Duodenal mucosa (tissue), 2 donors: ENCODE data around the gene ELP4.

Source experiments
- H3K27ac ChIP-seq: one replicate; pipeline ENCODE4 v1.7.0; 2013; ENCODE audit warnings: low read depth, low read length
- H3K27me3 ChIP-seq, 2 donors: one replicate each; pipeline ENCODE4 v1.7.0; 2013; ENCODE audit warnings: low read length in 2 of 2, control low read depth in 1 of 2; ENCODE audit not compliant: insufficient read depth in 2 of 2, control insufficient read depth in 1 of 2
- H3K36me3 ChIP-seq, 2 donors: one replicate each; pipeline ENCODE4 v1.7.0; 2013; ENCODE audit warnings: low read length in 2 of 2, control low read depth in 1 of 2; ENCODE audit not compliant: insufficient read depth in 2 of 2, control insufficient read depth in 1 of 2
- H3K4me1 ChIP-seq, 2 donors: one replicate each; pipeline ENCODE4 v1.7.0; 2013; ENCODE audit warnings: low read length in 2 of 2, control low read depth in 1 of 2; ENCODE audit not compliant: insufficient read depth in 2 of 2, control insufficient read depth in 1 of 2
- H3K4me3 ChIP-seq, 2 donors: one replicate each; pipeline ENCODE4 v1.7.0; 2013; ENCODE audit warnings: low read length in 2 of 2, low read depth in 1 of 2
- H3K9ac ChIP-seq, 2 donors: one replicate each; pipeline ENCODE4 v1.7.0; 2013; ENCODE audit warnings: low read length in 2 of 2, low read depth in 1 of 2
- H3K9me3 ChIP-seq, 2 donors: one replicate each; pipeline ENCODE4 v1.7.0; 2013; ENCODE audit warnings: low read length in 2 of 2, control low read depth in 1 of 2; ENCODE audit not compliant: control insufficient read depth in 1 of 2

ELP4 gene

DNA sequence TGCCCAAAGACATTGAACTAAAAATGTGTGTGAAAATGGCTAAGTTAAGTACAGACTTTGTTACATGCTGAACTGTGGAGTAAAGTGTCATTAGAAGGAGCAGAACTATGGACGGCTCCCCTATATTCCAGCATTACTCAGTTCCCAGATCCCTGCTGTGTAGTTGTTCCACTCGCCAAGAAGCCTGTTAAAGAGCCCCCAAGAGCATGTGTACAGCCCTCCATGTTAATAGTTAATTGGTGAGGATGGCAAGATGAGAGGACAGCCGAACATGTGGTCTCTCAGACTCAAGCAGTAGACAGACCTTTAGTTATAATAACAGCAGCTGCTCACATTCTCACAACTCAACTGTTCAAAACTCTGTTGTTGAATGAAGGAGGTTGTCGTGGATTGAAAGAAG, 127.4 kb downstream of the ELP4 start:
- Histone ChIP-seq H3K4me3 (no peak overlapping the region), H3K36me3 (no peaks in the 10 kb centered on the region), H3K4me1 (no peaks in the 10 kb centered on the region), H3K9ac (no peak overlapping the region), H3K27me3 (no peaks in the 10 kb centered on the region), H3K9me3 (no peaks in the 10 kb centered on the region), H3K27ac (no peak overlapping the region)

DNA sequence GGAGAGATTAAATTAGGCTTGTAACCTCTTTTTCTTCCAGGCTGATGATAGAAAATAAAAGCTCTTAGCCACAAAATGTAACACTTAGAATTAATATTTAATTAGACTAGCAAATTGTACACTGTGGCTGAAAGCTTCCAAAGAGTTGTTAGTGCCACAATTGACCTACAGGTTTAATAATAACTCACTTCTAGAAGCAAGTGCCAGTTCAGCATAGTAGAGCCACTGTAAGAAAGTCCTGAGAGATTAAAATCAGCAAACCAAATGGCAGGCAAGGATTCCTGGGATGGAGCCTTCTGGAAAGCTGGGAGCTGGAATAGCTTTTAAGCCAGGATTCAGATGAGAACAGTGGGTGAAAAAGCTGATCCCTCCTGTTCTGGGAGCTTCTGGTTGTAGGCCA, 131.0 kb downstream of the ELP4 start:
- Histone ChIP-seq H3K9ac (no peak overlapping the region), H3K27me3 (no peaks in the 10 kb centered on the region), H3K36me3 (no peaks in the 10 kb centered on the region), H3K9me3 (no peaks in the 10 kb centered on the region), H3K27ac (no peak overlapping the region), H3K4me3 (no peak overlapping the region), H3K4me1 (no peaks in the 10 kb centered on the region)

DNA sequence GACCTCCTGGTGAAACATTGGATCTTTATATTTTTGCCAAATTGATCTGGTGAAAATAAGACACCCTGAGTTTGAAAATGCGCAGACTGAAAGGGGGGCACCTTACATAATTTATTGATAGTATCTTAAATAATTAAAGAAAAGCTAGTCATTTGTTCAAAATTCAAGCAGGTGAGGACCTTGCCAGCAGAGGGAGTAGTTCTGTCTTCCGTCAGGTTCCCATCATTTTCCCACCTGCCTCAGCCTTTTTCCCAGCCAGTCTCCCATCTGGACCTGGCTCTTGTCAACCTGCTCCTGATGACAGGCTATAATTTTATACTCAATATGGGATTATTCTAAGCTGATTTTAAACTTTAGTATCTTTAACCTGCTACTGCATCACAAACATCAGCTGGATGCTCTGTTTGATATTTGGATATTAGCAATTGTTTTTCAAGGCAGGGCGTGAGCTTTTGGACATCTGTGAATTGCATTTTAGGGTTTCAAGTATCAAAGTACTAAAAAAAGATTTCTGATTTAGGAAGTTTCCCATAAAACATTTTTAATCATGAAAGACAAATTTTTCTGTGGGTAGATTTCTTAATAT, 132.0 kb downstream of the ELP4 start:
- H3K9ac ChIP-seq: no peak overlapping the region
- H3K9me3 ChIP-seq: no peaks in the 10 kb centered on the region
- H3K27me3 ChIP-seq: no peaks in the 10 kb centered on the region
- no peak overlapping the region for H3K4me3 ChIP-seq
- no peaks in the 10 kb centered on the region for H3K36me3 ChIP-seq
- H3K4me1 ChIP-seq: no peaks in the 10 kb centered on the region
- H3K27ac ChIP-seq: no peak overlapping the region

DNA sequence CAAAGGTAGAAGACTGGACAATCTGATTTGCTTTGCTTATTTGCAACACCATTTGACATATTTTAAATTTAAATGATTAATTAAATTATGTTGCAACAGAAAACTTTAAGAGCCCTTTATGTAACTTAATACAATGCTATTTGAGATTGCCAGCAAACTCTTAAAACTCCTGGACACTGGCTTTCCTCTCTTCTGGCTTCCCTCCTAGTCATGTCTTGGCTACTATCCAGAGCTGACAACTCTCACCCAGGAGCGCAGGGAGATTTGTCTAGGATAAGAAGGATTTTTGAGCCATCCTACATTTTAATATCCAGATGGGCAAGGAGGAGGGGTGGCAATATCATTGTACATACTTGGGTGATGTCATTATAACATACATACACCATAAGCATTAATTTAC, 134.3 kb downstream of the ELP4 start:
- H3K27me3 ChIP-seq: no peaks in the 10 kb centered on the region
- H3K9ac ChIP-seq: no peak overlapping the region
- H3K4me1 ChIP-seq: no peaks in the 10 kb centered on the region
- no peaks in the 10 kb centered on the region for H3K9me3 ChIP-seq
- no peak overlapping the region for H3K27ac ChIP-seq
- no peak overlapping the region for H3K4me3 ChIP-seq
- peaks cover 0 to 3% of the 10 kb centered on the region in 2 donors for H3K36me3 ChIP-seq

DNA sequence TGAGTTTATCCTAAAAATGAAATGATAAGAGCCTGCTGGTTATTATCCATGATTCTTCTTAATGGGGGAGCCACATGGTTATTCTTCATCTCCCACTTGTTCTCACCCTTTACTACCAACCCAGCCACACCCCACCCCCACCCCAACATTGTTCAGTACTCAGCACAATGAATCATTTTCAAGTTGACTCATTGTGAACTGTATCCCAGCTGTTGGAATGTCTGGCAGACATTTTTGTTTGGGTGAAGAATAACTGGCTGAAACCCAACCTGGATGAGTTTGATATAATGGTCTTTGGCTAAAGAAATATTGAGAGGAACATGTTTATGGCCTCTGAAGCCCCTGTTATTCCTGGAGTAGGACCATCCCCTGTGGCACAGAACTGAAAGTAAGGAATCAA, 136.2 kb downstream of the ELP4 start:
- H3K36me3 ChIP-seq: peaks cover 0 to 3% of the 10 kb centered on the region in 2 donors
- H3K27me3 ChIP-seq: no peaks in the 10 kb centered on the region
- H3K4me3 ChIP-seq: no peak overlapping the region
- H3K9ac ChIP-seq: no peak overlapping the region
- no peaks in the 10 kb centered on the region for H3K9me3 ChIP-seq
- H3K27ac ChIP-seq: no peak overlapping the region
- H3K4me1 ChIP-seq: no peaks in the 10 kb centered on the region

DNA sequence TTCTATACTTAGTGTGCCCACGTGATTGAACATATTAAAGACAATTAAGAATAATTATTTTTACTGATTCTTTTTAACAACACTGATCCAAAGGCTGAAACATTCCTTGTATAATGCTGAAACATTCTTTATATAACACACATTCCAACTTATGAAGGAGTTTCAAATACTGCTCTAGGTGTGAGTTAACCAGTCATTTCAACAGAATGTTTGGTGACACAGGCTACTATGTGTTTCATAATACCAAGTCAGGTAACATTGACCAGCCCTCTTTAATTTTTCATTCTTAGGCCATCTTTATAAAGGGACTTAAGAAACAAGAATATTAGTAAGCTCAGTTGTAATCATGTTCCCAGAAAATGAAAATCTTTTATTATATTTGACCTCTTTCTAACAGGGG, 136.6 kb downstream of the ELP4 start:
- H3K9me3 ChIP-seq: no peaks in the 10 kb centered on the region
- no peak overlapping the region for H3K27ac ChIP-seq
- no peaks in the 10 kb centered on the region for H3K27me3 ChIP-seq
- no peak overlapping the region for H3K4me3 ChIP-seq
- peaks cover 0 to 3% of the 10 kb centered on the region in 2 donors for H3K36me3 ChIP-seq
- no peak overlapping the region for H3K9ac ChIP-seq
- H3K4me1 ChIP-seq: no peaks in the 10 kb centered on the region

GRCh38 chr11:31649129-31649966, 139.8 kb downstream of the ELP4 start:
- Histone ChIP-seq H3K36me3 (peaks cover 0 to 3% of the 10 kb centered on the region in 2 donors), H3K9ac (no peak overlapping the region), H3K4me1 (no peaks in the 10 kb centered on the region), H3K4me3 (no peak overlapping the region), H3K27ac (no peak overlapping the region), H3K9me3 (no peaks in the 10 kb centered on the region), H3K27me3 (no peaks in the 10 kb centered on the region)

- Histone ChIP-seq H3K27ac (no peak overlapping the region), H3K9ac (no peak overlapping the region), H3K27me3 (no peaks in the 10 kb centered on the region), H3K36me3 (peaks cover 0 to 3% of the 10 kb centered on the region in 2 donors), H3K4me1 (no peaks in the 10 kb centered on the region), H3K9me3 (no peaks in the 10 kb centered on the region), H3K4me3 (no peak overlapping the region)
Measured at GRCh38 chr11:31651208-31651607, 141.6 kb downstream of the ELP4 start.

DNA sequence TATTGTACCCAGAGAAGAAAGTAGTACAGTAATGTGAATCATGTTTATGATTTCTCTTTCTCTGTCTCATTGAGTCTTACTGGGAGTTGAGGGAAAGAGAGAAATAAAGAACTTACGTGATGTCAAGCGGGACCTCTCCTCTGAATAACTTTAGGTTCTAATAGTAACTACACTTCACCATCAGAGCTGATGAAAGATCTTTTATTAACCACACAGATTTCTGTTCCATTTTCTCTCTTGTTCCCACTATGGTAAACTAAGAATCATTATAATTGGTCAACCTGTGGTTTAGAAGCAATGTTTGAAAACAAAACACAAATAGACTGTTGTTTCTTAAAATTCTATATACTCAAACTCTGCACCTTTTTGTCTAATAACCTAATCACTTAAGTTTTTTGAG, 142.3 kb downstream of the ELP4 start:
- Histone ChIP-seq H3K9me3 (no peaks in the 10 kb centered on the region), H3K9ac (no peak overlapping the region), H3K36me3 (peaks cover 0 to 3% of the 10 kb centered on the region in 2 donors), H3K4me1 (no peaks in the 10 kb centered on the region), H3K4me3 (no peak overlapping the region), H3K27ac (no peak overlapping the region), H3K27me3 (no peaks in the 10 kb centered on the region)

GRCh38 chr11:31652528-31652927, 143.0 kb downstream of the ELP4 start:
- no peaks in the 10 kb centered on the region for H3K9me3 ChIP-seq
- no peak overlapping the region for H3K27ac ChIP-seq
- H3K4me1 ChIP-seq: no peaks in the 10 kb centered on the region
- no peaks in the 10 kb centered on the region for H3K27me3 ChIP-seq
- H3K4me3 ChIP-seq: no peak overlapping the region
- no peak overlapping the region for H3K9ac ChIP-seq
- peaks cover 0 to 3% of the 10 kb centered on the region in 2 donors for H3K36me3 ChIP-seq
